LHCN-M2 (cell line): ENCODE measurements around the gene CCM2L. TPM values are rescaled to one million over a fixed set of nuclear protein-coding genes. Genes with fewer than 3 reads are reported as not detected.

Experiments used
- total RNA-seq: library from RNA; depleted of rRNA; stranded (reverse); fragments of >200 nt; gene quantifications from 2 replicates; pipeline ENCODE4 v1.2.3, GENCODE V29; 2014; rRNA removed

The CCM2L gene
- total RNA-seq, 1 experiment from 2014 or later = not detected

Other genes with a start within 250 kb of the CCM2L start
- gene MYLK2, start 191.1 kb upstream of the CCM2L start, total RNA-seq = 0.29 and 0.71 TPM in 2 replicates
- not detected in 2 replicates for gene FOXS1, start 164.8 kb upstream of the CCM2L start, total RNA-seq
- 0.11 TPM in 1 of 2 replicates, not detected in the other for gene DUSP15, start 139.9 kb upstream of the CCM2L start, total RNA-seq
- gene TTLL9, start 139.8 kb upstream of the CCM2L start, total RNA-seq = not detected in 2 replicates
- gene PDRG1, start 58.4 kb upstream of the CCM2L start, total RNA-seq = 8.0 TPM in 2 replicates
- gene XKR7, start 42.3 kb upstream of the CCM2L start, total RNA-seq = under 0.01 TPM in 1 of 2 replicates, not detected in the other
- gene HCK, start 41.8 kb downstream of the CCM2L start, total RNA-seq = not detected in 2 replicates
- 32.6 and 36.8 TPM in 2 replicates for gene TM9SF4, start 99.3 kb downstream of the CCM2L start, total RNA-seq
- 3.3 and 4.6 TPM in 2 replicates for gene PLAGL2, start 197.3 kb downstream of the CCM2L start, total RNA-seq
- gene POFUT1, start 197.4 kb downstream of the CCM2L start, total RNA-seq = 59.4 and 64.4 TPM in 2 replicates